Neural progenitor cell (in vitro differentiated cells): Measurements from ENCODE around the gene KRT9. TPM values are rescaled to one million over a fixed set of nuclear protein-coding genes. Genes with fewer than 3 reads are reported as not detected.
A peak's percentile ranks its signal among the peaks of the same experiment; 100 is the strongest.
"Not testable (repeated sequence)": the region's sequence is repeated elsewhere in the genome, so short reads cannot be mapped to it uniquely, and the experiment has no call there.

Source experiments
- DNase-seq: peaks from one replicate; pipeline ENCODE4 v3.0.0-alpha.2; 2016; ENCODE audit warnings: low spot score
- H2AFZ ChIP-seq: fragments of 200-600 bp; sonication (generic); replicated peaks from 2 replicates; pipeline ENCODE4 v1.6.1; 2016; ENCODE audit warnings: antibody characterized with exemption
- H3F3A ChIP-seq: fragments of 200-600 bp; sonication (generic); 2 replicates; pipeline ENCODE4 v1.6.1; 2016; ENCODE audit warnings: antibody characterized with exemption, low read depth
- H3K27ac ChIP-seq: fragments of 200-600 bp; sonication (generic); 2 replicates; pipeline ENCODE4 v1.5.1; 2016; ENCODE audit warnings: mild to moderate bottlenecking
- H3K27me3 ChIP-seq: fragments of 200-600 bp; sonication (generic); 2 replicates; pipeline ENCODE4 v1.6.1; 2016; ENCODE audit warnings: mild to moderate bottlenecking, moderate library complexity
- H3K36me3 ChIP-seq: fragments of 200-600 bp; sonication (generic); 2 replicates; pipeline ENCODE4 v1.5.1; 2016
- H3K4me1 ChIP-seq: fragments of 200-600 bp; sonication (generic); 2 replicates; pipeline ENCODE4 v1.6.1; 2016; ENCODE audit warnings: mixed run types
- H3K4me2 ChIP-seq: fragments of 200-600 bp; sonication (generic); 2 replicates; pipeline ENCODE4 v1.6.1; 2016
- H3K4me3 ChIP-seq: fragments of 200-600 bp; sonication (generic); 2 replicates; pipeline ENCODE4 v1.5.1; 2016
- H3K79me2 ChIP-seq: fragments of 200-600 bp; sonication (generic); 2 replicates; pipeline ENCODE4 v1.6.1; 2016; ENCODE audit warnings: low read depth
- H3K9ac ChIP-seq: fragments of 200-600 bp; sonication (generic); 2 replicates; pipeline ENCODE4 v1.6.1; 2016
- H3K9me3 ChIP-seq: fragments of 200-600 bp; sonication (generic); 2 replicates; pipeline ENCODE4 v1.5.1; 2016; ENCODE audit warnings: low read depth
- H4K20me1 ChIP-seq: fragments of 200-600 bp; sonication (generic); 2 replicates; pipeline ENCODE4 v1.6.1; 2016; ENCODE audit warnings: low read depth
- H3K27ac Mint-ChIP-seq: 3 replicates; pipeline ENCODE4 v1.8.0; 2021; ENCODE audit warnings: mixed read lengths
- H3K27me3 Mint-ChIP-seq: 2 replicates; pipeline ENCODE4 v1.8.0; 2022; ENCODE audit warnings: low read depth, mild to moderate bottlenecking, inconsistent platforms, moderate library complexity, mixed read lengths; ENCODE audit not compliant: insufficient read depth
- H3K36me3 Mint-ChIP-seq: 3 replicates; pipeline ENCODE4 v1.8.0; 2021; ENCODE audit warnings: mixed read lengths
- H3K4me1 Mint-ChIP-seq: 3 replicates; pipeline ENCODE4 v1.8.0; 2021; ENCODE audit warnings: mixed read lengths
- H3K4me3 Mint-ChIP-seq: 3 replicates; pipeline ENCODE4 v1.8.0; 2021; ENCODE audit warnings: mild to moderate bottlenecking, moderate library complexity, mixed read lengths
- H3K9me3 Mint-ChIP-seq: 3 replicates; pipeline ENCODE4 v1.8.0; 2020; ENCODE audit warnings: mixed read lengths
- CTCF ChIP-seq: fragments of 200-600 bp; sonication (generic); IDR thresholded peaks from 2 replicates; pipeline ENCODE4 v1.5.1; 2017; ENCODE audit warnings: antibody characterized with exemption, mild to moderate bottlenecking
- EZH2 ChIP-seq: fragments of 200-600 bp; sonication (generic); IDR thresholded peaks from 2 replicates; pipeline ENCODE4 v1.6.1; 2017; ENCODE audit warnings: antibody characterized with exemption, mild to moderate bottlenecking, moderate library complexity
- EZH2phosphoT487 ChIP-seq: fragments of 200-600 bp; sonication (generic); IDR thresholded peaks from 2 replicates; pipeline ENCODE4 v1.6.1; 2017; ENCODE audit warnings: antibody characterized with exemption
- total RNA-seq: library from RNA; depleted of rRNA; stranded (reverse); fragments of >200 nt; gene quantifications from 2 replicates; pipeline ENCODE4 v1.2.3, GENCODE V29; 2015; ENCODE audit warnings: low replicate concordance

KRT9 gene
- total RNA-seq, 1 donor from 2014 or later = not detected

DNA sequence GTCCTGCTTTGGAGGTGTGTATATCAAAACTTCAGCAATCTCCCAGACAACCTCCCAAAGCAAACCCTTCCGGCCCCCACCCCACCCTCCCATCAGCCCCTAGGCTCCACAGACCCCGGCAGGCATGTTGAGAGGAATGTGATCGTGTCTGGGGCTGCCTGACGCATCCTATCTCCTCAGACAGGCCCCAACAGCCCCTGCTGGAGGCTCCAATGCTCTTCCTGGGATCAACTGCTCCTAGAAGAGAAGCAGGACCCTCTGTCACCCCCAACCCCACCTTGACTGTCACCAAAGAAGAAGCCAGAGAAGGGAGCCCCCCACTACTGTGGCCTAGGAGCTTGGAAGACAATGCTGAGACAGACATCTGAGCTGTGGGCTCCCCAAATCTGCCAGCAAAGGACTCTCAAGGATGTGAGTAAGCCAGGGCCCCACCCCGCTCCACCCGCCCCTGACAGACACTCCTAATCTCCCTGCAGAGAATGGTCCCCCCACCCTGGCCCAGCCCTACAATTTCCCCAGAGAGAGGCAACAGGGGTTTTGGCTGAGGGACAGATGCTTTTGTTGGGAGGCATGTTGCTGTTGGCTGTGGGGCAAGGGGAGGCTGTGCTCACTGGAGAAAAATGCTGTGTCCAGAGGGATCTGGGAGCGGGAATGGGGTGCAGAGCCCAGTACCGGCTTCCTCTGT, 16.4 kb upstream of the KRT9 start:
- Mint-ChIP-seq H3K27ac (no peak overlapping the region), H3K4me3 (no peak overlapping the region), H3K36me3 (no peaks in the 10 kb centered on the region), H3K4me1 (peaks cover 2% of the 10 kb centered on the region), H3K9me3 (no peaks in the 10 kb centered on the region), H3K27me3 (peaks cover 4% of the 10 kb centered on the region)
- no peak overlapping the region for H3K4me2 ChIP-seq
- no peak overlapping the region for H2AFZ ChIP-seq
- TF ChIP-seq CTCF (no peak), EZH2phosphoT487 (no peak), EZH2 (no peak)
- H3K9me3 ChIP-seq = no peaks in the 10 kb centered on the region
- H3F3A ChIP-seq = no peaks in the 10 kb centered on the region
- H3K9ac ChIP-seq = no peak overlapping the region
- no peak overlapping the region for H3K27ac ChIP-seq
- H3K4me1 ChIP-seq = no peaks in the 10 kb centered on the region
- H3K36me3 ChIP-seq = no peaks in the 10 kb centered on the region
- no peaks in the 10 kb centered on the region for H4K20me1 ChIP-seq
- no peaks in the 10 kb centered on the region for H3K79me2 ChIP-seq
- no peaks in the 10 kb centered on the region for H3K27me3 ChIP-seq
- no peak for DNase-seq
- H3K4me3 ChIP-seq = no peak overlapping the region

DNA sequence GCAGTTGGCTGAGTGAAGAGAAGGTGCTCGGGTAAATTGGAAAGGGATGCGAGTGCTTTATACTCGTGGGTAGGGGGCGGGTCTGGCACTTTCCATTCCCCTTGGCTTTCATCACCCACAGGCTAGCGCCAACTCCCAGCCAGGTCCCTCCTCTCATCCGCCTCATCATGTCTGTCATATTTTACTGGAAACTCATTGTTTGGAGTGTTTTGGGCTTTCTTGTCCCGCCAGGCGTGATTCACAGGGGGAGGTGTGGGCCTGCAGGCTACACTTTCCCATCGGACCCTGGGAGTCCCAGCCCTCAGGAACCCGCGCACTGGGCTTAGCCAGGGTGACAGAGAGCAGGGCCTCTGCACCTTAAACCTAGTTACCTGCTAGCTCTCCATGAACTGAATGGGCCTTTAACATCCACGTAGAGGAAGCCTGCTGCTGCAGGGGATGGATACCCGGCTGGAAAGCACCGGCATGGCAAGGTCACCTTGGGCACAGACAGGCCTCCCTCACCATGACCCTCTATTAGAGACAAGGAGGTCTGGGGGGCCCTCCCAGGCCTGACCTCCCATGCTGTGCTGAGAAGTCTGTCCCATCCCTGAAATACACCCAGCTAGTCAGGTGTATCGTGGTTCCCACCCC, 15.1 kb upstream of the KRT9 start, which contains the start of gene KRT14:
Gene KRT14 (minus strand): TSS at position 33 of the 633 bp plus-strand sequence. CDS start 61 bp downstream, outside the sequence.
- no peak within 1 kb of the TSS for H3K9ac ChIP-seq

GRCh38 chr17:41585301-41586056, 13.6 kb upstream of the KRT9 start:
- H3K4me3 Mint-ChIP-seq = no peak overlapping the region
- no peaks in the 10 kb centered on the region for H3K4me1 Mint-ChIP-seq

More for the DNA sequence above, 15.1 kb upstream of the KRT9 start, which contains the start of gene KRT14:
- Histone ChIP-seq H3F3A (no peaks in the 10 kb centered on the region), H3K79me2 (no peaks in the 10 kb centered on the region), H2AFZ (no peak within 1 kb of the TSS), H3K9me3 (no peaks in the 10 kb centered on the region), H4K20me1 (no peaks in the 10 kb centered on the region), H3K36me3 (no peaks in the 10 kb centered on the region), H3K4me1 (no peaks in the 10 kb centered on the region), H3K4me3 (no peak within 1 kb of the TSS), H3K27me3 (no peaks in the 10 kb centered on the region), H3K4me2 (no peak within 1 kb of the TSS), H3K27ac (no peak within 1 kb of the TSS)
- Mint-ChIP-seq H3K27me3 (peaks cover 9% of the 10 kb centered on the region), H3K4me1 (peaks cover 2% of the 10 kb centered on the region), H3K27ac (no peak within 1 kb of the TSS), H3K36me3 (no peaks in the 10 kb centered on the region), H3K4me3 (no peak within 1 kb of the TSS), H3K9me3 (no peaks in the 10 kb centered on the region)
- TF ChIP-seq CTCF (no peak), EZH2phosphoT487 (no peak), EZH2 (no peak)
- DNase-seq = no peak

DNA sequence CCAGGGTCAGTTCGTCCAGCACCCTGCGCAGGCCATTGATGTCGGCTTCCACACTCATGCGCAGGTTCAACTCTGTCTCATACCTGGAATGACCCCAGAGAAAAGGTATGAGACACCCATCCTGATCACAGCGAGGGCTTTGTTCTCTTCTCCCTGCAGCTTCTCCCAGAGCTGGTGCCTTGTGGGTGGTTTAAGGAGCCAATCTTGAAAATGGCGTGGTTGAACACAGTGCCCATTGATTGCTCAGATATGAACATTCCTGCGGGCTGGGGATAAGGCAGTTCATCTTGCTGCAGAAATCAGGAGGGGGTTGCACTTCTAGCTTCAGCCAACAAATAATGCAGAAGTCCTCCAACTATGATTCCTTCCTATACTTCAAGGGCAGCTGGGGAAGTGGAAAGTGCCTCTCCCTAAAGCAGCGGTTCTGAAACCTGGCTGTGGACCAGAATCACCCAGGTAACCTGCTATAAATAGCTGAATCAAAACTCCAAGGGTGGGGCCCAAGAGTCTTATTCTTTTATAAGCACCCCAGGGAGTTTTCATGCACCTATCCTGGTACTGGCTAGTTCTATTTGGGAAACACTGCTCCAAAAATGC, 12.6 kb upstream of the KRT9 start:
- H3K4me3 Mint-ChIP-seq, H3K27me3 ChIP-seq, H3K36me3 ChIP-seq, H3K4me3 ChIP-seq, H3K9ac ChIP-seq, DNase-seq, H3K27me3 Mint-ChIP-seq, H3F3A ChIP-seq, H3K27ac ChIP-seq, H2AFZ ChIP-seq, H3K27ac Mint-ChIP-seq, H3K79me2 ChIP-seq, H3K9me3 ChIP-seq, H3K9me3 Mint-ChIP-seq, H3K4me2 ChIP-seq, H3K4me1 Mint-ChIP-seq, H3K4me1 ChIP-seq, H4K20me1 ChIP-seq, H3K36me3 Mint-ChIP-seq: not testable (repeated sequence)

More at GRCh38 chr17:41585301-41586056, 13.6 kb upstream of the KRT9 start:
- Histone ChIP-seq H3K27ac (no peak overlapping the region), H3K27me3 (no peaks in the 10 kb centered on the region), H3K4me2 (no peak overlapping the region), H3K9ac (no peak overlapping the region), H3K9me3 (no peaks in the 10 kb centered on the region), H3K79me2 (no peaks in the 10 kb centered on the region), H3K4me3 (no peak overlapping the region), H3K36me3 (no peaks in the 10 kb centered on the region), H3F3A (no peaks in the 10 kb centered on the region), H3K4me1 (no peaks in the 10 kb centered on the region), H4K20me1 (no peaks in the 10 kb centered on the region), H2AFZ (no peak overlapping the region)
- peaks cover 7% of the 10 kb centered on the region for H3K27me3 Mint-ChIP-seq
- DNase-seq = peak; percentile 8
- no peak for TF ChIP-seq EZH2
- no peak for TF ChIP-seq EZH2phosphoT487
- TF ChIP-seq CTCF = no peak
- H3K36me3 Mint-ChIP-seq = no peaks in the 10 kb centered on the region
- H3K27ac Mint-ChIP-seq = no peak overlapping the region
- H3K9me3 Mint-ChIP-seq = no peaks in the 10 kb centered on the region
